Ascending aorta (tissue), 2 donors: ENCODE measurements around the gene GCHFR. TPM values are rescaled to one million over a fixed set of nuclear protein-coding genes. Genes with fewer than 3 reads are reported as not detected.

Experiments
- DNase-seq, 2 donors: peaks; one replicate each; pipeline ENCODE4 v3.0.0-alpha.2; 2019; ENCODE audit warnings: low spot score in 2 of 2
- H3K27ac ChIP-seq, 2 donors: fragments of 200-600 bp; sonication (generic); one replicate each; pipeline ENCODE4 v1.5.1; 2016 to 2017; ENCODE audit warnings: mild to moderate bottlenecking in 1 of 2
- H3K27me3 ChIP-seq: fragments of 200-600 bp; sonication (generic); one replicate; pipeline ENCODE4 v1.5.1; 2017
- H3K36me3 ChIP-seq, 2 donors: fragments of 200-600 bp; sonication (generic); one replicate each; pipeline ENCODE4 v1.5.1; 2016
- H3K4me1 ChIP-seq, 2 donors: fragments of 200-600 bp; sonication (generic); one replicate each; pipeline ENCODE4 v1.5.1; 2016 to 2017; ENCODE audit warnings: mild to moderate bottlenecking in 1 of 2
- H3K4me3 ChIP-seq, 2 donors: fragments of 200-600 bp; sonication (generic); one replicate each; pipeline ENCODE4 v1.5.1; 2016 to 2017; ENCODE audit warnings: mild to moderate bottlenecking in 1 of 2
- H3K9me3 ChIP-seq, 2 donors: fragments of 200-600 bp; sonication (generic); one replicate each; pipeline ENCODE4 v1.5.1; 2016
- intact Hi-C: fragments of 100-400 bp; cut with DNase I; formaldehyde crosslinking; loops from one replicate; pipeline ENCODE4 v1.15.1; 2023
- total RNA-seq: library from RNA; depleted of rRNA; stranded (reverse); fragments of >200 nt; gene quantifications from one replicate; pipeline ENCODE4 v1.1.0, GENCODE V29; 2016
- TF ChIP-seq, protein P1 (sequence below), 3 experiments: fragments of 200-600 bp in 2 of 3; fragments of 450-650 bp in 1 of 3; sonication (generic) in 2 of 3; IDR thresholded peaks; one replicate each; pipeline ENCODE4 v1.5.1; 2016 to 2019; ENCODE audit warnings: antibody characterized with exemption in 3 of 3, mild to moderate bottlenecking in 1 of 3, moderate library complexity in 1 of 3

GCHFR gene
- total RNA-seq, 1 donor from 2014 or later: 26.4 TPM

DNA sequence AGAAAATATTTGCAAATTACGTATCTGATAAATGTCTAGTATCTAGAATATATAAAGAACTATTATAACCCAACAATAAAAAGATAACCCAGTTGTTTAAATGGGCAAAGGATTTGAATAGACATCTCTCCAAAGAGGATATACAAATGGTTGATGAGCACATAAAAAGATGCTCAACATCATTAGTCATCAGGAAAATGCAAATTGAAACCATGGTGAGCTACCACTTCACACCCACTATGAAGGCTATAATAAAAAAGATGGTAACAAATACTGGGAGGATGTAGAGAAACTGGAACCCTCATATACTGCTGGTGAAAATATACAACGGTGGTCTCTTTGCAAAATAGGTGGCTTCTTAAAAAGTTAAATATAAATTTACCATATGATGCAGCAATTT is 40.9 kb upstream of the GCHFR start:
- Histone ChIP-seq H3K27ac (no peak overlapping the region), H3K27me3 (no peaks in the 10 kb centered on the region), H3K4me1 (no peaks in the 10 kb centered on the region), H3K36me3 (no peaks in the 10 kb centered on the region), H3K9me3 (no peaks in the 10 kb centered on the region), H3K4me3 (no peak overlapping the region)
- no peak for DNase-seq
- TF ChIP-seq, protein P1, sequence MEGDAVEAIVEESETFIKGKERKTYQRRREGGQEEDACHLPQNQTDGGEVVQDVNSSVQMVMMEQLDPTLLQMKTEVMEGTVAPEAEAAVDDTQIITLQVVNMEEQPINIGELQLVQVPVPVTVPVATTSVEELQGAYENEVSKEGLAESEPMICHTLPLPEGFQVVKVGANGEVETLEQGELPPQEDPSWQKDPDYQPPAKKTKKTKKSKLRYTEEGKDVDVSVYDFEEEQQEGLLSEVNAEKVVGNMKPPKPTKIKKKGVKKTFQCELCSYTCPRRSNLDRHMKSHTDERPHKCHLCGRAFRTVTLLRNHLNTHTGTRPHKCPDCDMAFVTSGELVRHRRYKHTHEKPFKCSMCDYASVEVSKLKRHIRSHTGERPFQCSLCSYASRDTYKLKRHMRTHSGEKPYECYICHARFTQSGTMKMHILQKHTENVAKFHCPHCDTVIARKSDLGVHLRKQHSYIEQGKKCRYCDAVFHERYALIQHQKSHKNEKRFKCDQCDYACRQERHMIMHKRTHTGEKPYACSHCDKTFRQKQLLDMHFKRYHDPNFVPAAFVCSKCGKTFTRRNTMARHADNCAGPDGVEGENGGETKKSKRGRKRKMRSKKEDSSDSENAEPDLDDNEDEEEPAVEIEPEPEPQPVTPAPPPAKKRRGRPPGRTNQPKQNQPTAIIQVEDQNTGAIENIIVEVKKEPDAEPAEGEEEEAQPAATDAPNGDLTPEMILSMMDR (IDR thresholded peaks at IDR 0.05): no peak
- intact Hi-C loops: no loop called here

- no peak for DNase-seq
- TF ChIP-seq, protein P1 (IDR thresholded peaks at IDR 0.05): no peak
These were observed 39.9 kb upstream of the GCHFR start for GRCh38 chr15:40723919-40724318.

GRCh38 chr15:40731034-40731433 is 32.8 kb upstream of the GCHFR start:
- H3K27ac ChIP-seq: no peak overlapping the region
- no peak overlapping the region for H3K4me3 ChIP-seq
- H3K9me3 ChIP-seq: no peaks in the 10 kb centered on the region
- DNase-seq: no peak
- H3K4me1 ChIP-seq: no peaks in the 10 kb centered on the region
- peaks cover 2 to 34% of the 10 kb centered on the region in 2 donors for H3K36me3 ChIP-seq
- no peaks in the 10 kb centered on the region for H3K27me3 ChIP-seq
- intact Hi-C loops: no loop called here
- TF ChIP-seq, protein P1 (IDR thresholded peaks at IDR 0.05): no peak

More at GRCh38 chr15:40723919-40724318, 39.9 kb upstream of the GCHFR start:
- Histone ChIP-seq H3K27ac (no peak overlapping the region), H3K4me1 (no peaks in the 10 kb centered on the region), H3K27me3 (no peaks in the 10 kb centered on the region), H3K9me3 (no peaks in the 10 kb centered on the region), H3K4me3 (no peak overlapping the region), H3K36me3 (no peaks in the 10 kb centered on the region)
- intact Hi-C loops: no loop called here

DNA sequence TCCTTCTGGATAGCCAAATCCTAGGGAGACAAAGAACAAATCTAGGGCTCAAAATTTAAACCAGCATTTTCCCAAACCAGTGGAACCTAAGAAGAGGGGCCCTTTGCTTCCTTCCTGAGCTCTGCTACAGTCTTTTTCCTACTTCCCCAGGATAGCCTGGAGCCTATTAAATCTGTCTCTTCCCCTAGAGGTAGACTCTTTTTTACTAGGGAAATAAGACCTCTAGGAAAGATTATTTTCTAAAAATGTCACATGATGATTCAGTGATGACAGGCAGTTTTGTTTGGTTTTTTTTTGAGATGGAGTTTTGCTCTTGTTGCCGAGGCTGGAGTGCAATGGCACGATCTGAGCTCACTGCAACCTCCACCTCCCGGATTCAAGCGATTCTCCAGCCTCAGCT is 27.3 kb upstream of the GCHFR start:
- no peaks in the 10 kb centered on the region for H3K4me1 ChIP-seq
- TF ChIP-seq, protein P1 (IDR thresholded peaks at IDR 0.05): no peak
- H3K4me3 ChIP-seq: no peak overlapping the region
- H3K27me3 ChIP-seq: no peaks in the 10 kb centered on the region
- no peak overlapping the region for H3K27ac ChIP-seq
- no peak for DNase-seq
- H3K9me3 ChIP-seq: no peaks in the 10 kb centered on the region
- peaks cover 51 to 81% of the 10 kb centered on the region in 2 donors for H3K36me3 ChIP-seq
- intact Hi-C loops: no loop called here

GRCh38 chr15:40737048-40737447 is 26.8 kb upstream of the GCHFR start:
- Histone ChIP-seq H3K4me1 (no peaks in the 10 kb centered on the region), H3K9me3 (no peaks in the 10 kb centered on the region), H3K4me3 (no peak overlapping the region), H3K36me3 (peaks cover 53 to 82% of the 10 kb centered on the region in 2 donors), H3K27me3 (no peaks in the 10 kb centered on the region), H3K27ac (no peak overlapping the region)
- intact Hi-C loops: no loop called here
- TF ChIP-seq, protein P1 (IDR thresholded peaks at IDR 0.05): no peak
- DNase-seq: no peak

DNA sequence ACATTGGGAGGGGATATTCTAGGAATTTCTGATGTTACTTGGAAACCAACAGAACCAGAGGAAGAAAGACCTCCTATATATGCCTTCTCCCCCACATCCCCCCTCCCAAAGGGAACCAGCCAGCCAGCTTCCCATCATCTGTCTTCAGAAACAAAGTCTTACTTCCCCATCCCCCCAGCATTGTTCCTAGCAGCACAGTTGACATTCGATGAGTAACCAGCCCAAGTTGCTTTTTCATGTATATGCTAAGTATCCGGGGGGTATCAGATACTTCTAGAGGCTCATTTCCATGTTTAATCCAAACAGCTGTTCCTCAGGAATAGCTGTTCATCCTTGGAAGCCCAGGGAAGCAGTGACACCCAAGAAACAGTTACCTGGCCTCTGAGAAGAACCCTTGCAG is 24.8 kb upstream of the GCHFR start:
- intact Hi-C loops: no loop called here
- no peak overlapping the region for H3K4me3 ChIP-seq
- H3K36me3 ChIP-seq: peaks cover 65 to 87% of the 10 kb centered on the region in 2 donors
- no peaks in the 10 kb centered on the region for H3K9me3 ChIP-seq
- no peak overlapping the region for H3K27ac ChIP-seq
- no peaks in the 10 kb centered on the region for H3K27me3 ChIP-seq
- TF ChIP-seq, protein P1 (IDR thresholded peaks at IDR 0.05): no peak
- DNase-seq: no peak
- H3K4me1 ChIP-seq: no peaks in the 10 kb centered on the region
